SHP77 treated with DMSO at 0.1 percent for 48 hours (cell line): ENCODE measurements around the gene INPP5A.
"Not testable (repeated sequence)": the region's sequence is repeated elsewhere in the genome, so short reads cannot be mapped to it uniquely, and the experiment has no call there.

ENCODE experiments used
- DNase-seq: peaks from one replicate; lab custom pipeline; 2025; lab: John Stamatoyannopoulos, UW

The INPP5A gene

GRCh38 chr10:132815168-132815857, 277.7 kb downstream of the INPP5A start:
- DNase-seq = no peak

- DNase-seq = no peak
Observed at GRCh38 chr10:132816718-132817117, 279.1 kb downstream of the INPP5A start.

GRCh38 chr10:132817701-132818211, 280.2 kb downstream of the INPP5A start:
- DNase-seq = no peak

GRCh38 chr10:132820056-132820455, 282.5 kb downstream of the INPP5A start:
- DNase-seq = no peak

GRCh38 chr10:132825783-132826523, 288.4 kb downstream of the INPP5A start:
- not testable (repeated sequence) for DNase-seq

GRCh38 chr10:132826524-132827422, 289.2 kb downstream of the INPP5A start:
- no peak for DNase-seq

- DNase-seq = no peak
Observed at GRCh38 chr10:132827423-132827789, 289.8 kb downstream of the INPP5A start.

GRCh38 chr10:132827861-132828539, 290.4 kb downstream of the INPP5A start:
- DNase-seq = no peak

GRCh38 chr10:132828681-132829080, 291.1 kb downstream of the INPP5A start:
- no peak for DNase-seq

- peak; percentile 18 for DNase-seq
Observed at GRCh38 chr10:132829403-132829802, 291.8 kb downstream of the INPP5A start.

- DNase-seq = no peak
Observed at GRCh38 chr10:132832186-132832969, 294.8 kb downstream of the INPP5A start.
